IPS-15b (cell line): ENCODE data around the gene MUCL3.

Experiments used
- H3K27me3 ChIP-seq: one replicate; pipeline ENCODE4 v1.6.1; 2013; ENCODE audit warnings: low read length; ENCODE audit not compliant: control insufficient read depth, insufficient read depth
- H3K36me3 ChIP-seq: one replicate; pipeline ENCODE4 v1.6.1; 2013; ENCODE audit warnings: low read length; ENCODE audit not compliant: control insufficient read depth, insufficient read depth
- H3K4me1 ChIP-seq: one replicate; pipeline ENCODE4 v1.6.1; 2013; ENCODE audit warnings: mild to moderate bottlenecking, low read length; ENCODE audit not compliant: control insufficient read depth, insufficient read depth
- H3K4me3 ChIP-seq: one replicate; pipeline ENCODE4 v1.5.1; 2013; ENCODE audit warnings: low read depth, low read length
- H3K9ac ChIP-seq: one replicate; pipeline ENCODE4 v1.6.1; 2013; ENCODE audit warnings: low read depth, mild to moderate bottlenecking, low read length
- H3K9me3 ChIP-seq: one replicate; pipeline ENCODE4 v1.6.1; 2013; ENCODE audit warnings: mild to moderate bottlenecking, low read length; ENCODE audit not compliant: control insufficient read depth, insufficient read depth

The MUCL3 gene

GRCh38 chr6:30931272-30931671, 9.5 kb upstream of the MUCL3 start:
- Histone ChIP-seq H3K4me3 (no peak overlapping the region), H3K4me1 (no peaks in the 10 kb centered on the region), H3K36me3 (peaks cover 6% of the 10 kb centered on the region), H3K9me3 (no peaks in the 10 kb centered on the region), H3K9ac (no peak overlapping the region), H3K27me3 (no peaks in the 10 kb centered on the region)

GRCh38 chr6:30931969-30932645, 8.7 kb upstream of the MUCL3 start, which contains the start of gene SFTA2:
TSS of gene SFTA2 (minus strand) at chr6:30932170. CDS start at chr6:30932096, 74 bp downstream.
- Histone ChIP-seq H3K9me3 (no peaks in the 10 kb centered on the region), H3K9ac (no peak within 1 kb of the TSS), H3K4me1 (no peaks in the 10 kb centered on the region), H3K27me3 (no peaks in the 10 kb centered on the region), H3K4me3 (no peak within 1 kb of the TSS), H3K36me3 (no peaks in the 10 kb centered on the region)

GRCh38 chr6:30932665-30933365, 8.0 kb upstream of the MUCL3 start:
- Histone ChIP-seq H3K4me3 (no peak overlapping the region), H3K27me3 (no peaks in the 10 kb centered on the region), H3K4me1 (no peaks in the 10 kb centered on the region), H3K9me3 (no peaks in the 10 kb centered on the region), H3K9ac (no peak overlapping the region), H3K36me3 (no peaks in the 10 kb centered on the region)

- no peaks in the 10 kb centered on the region for H3K9me3 ChIP-seq
- H3K9ac ChIP-seq, result no peak overlapping the region
- no peaks in the 10 kb centered on the region for H3K36me3 ChIP-seq
- no peaks in the 10 kb centered on the region for H3K27me3 ChIP-seq
- H3K4me3 ChIP-seq, result no peak overlapping the region
- H3K4me1 ChIP-seq, result no peaks in the 10 kb centered on the region
Measured at GRCh38 chr6:30935018-30935417, 5.8 kb upstream of the MUCL3 start.

GRCh38 chr6:30937265-30937664, 3.5 kb upstream of the MUCL3 start:
- Histone ChIP-seq H3K9ac (no peak overlapping the region), H3K9me3 (no peaks in the 10 kb centered on the region), H3K4me3 (no peak overlapping the region), H3K27me3 (no peaks in the 10 kb centered on the region), H3K36me3 (no peaks in the 10 kb centered on the region), H3K4me1 (peaks cover 4% of the 10 kb centered on the region)

GRCh38 chr6:30938730-30939129, 2.0 kb upstream of the MUCL3 start:
- Histone ChIP-seq H3K36me3 (no peaks in the 10 kb centered on the region), H3K9me3 (no peaks in the 10 kb centered on the region), H3K9ac (no peak overlapping the region), H3K4me3 (no peak overlapping the region), H3K27me3 (no peaks in the 10 kb centered on the region), H3K4me1 (peaks cover 10% of the 10 kb centered on the region)

- H3K9ac ChIP-seq, result no peak overlapping the region
- H3K4me3 ChIP-seq, result no peak overlapping the region
- H3K27me3 ChIP-seq, result no peaks in the 10 kb centered on the region
- no peaks in the 10 kb centered on the region for H3K9me3 ChIP-seq
- no peaks in the 10 kb centered on the region for H3K36me3 ChIP-seq
- peaks cover 10% of the 10 kb centered on the region for H3K4me1 ChIP-seq
Measured at GRCh38 chr6:30939473-30939872, 1.3 kb upstream of the MUCL3 start.

- Histone ChIP-seq H3K4me1 (peaks cover 10% of the 10 kb centered on the region), H3K9ac (peak overlapping the region; percentile 14), H3K36me3 (no peaks in the 10 kb centered on the region), H3K9me3 (no peaks in the 10 kb centered on the region), H3K4me3 (peak overlapping the region; percentile 16), H3K27me3 (no peaks in the 10 kb centered on the region)
Measured at GRCh38 chr6:30942338-30943060, 1.7 kb downstream of the MUCL3 start.

- H3K4me3 ChIP-seq, result no peak overlapping the region
- no peaks in the 10 kb centered on the region for H3K36me3 ChIP-seq
- peaks cover 10% of the 10 kb centered on the region for H3K4me1 ChIP-seq
- no peak overlapping the region for H3K9ac ChIP-seq
- H3K9me3 ChIP-seq, result no peaks in the 10 kb centered on the region
- H3K27me3 ChIP-seq, result no peaks in the 10 kb centered on the region
Measured at GRCh38 chr6:30944051-30944450, 3.3 kb downstream of the MUCL3 start.

GRCh38 chr6:30945281-30945680, 4.5 kb downstream of the MUCL3 start:
- Histone ChIP-seq H3K27me3 (no peaks in the 10 kb centered on the region), H3K9me3 (no peaks in the 10 kb centered on the region), H3K9ac (no peak overlapping the region), H3K4me3 (no peak overlapping the region), H3K4me1 (peaks cover 10% of the 10 kb centered on the region), H3K36me3 (no peaks in the 10 kb centered on the region)

- H3K4me3 ChIP-seq, result no peak overlapping the region
- H3K9me3 ChIP-seq, result no peaks in the 10 kb centered on the region
Measured at GRCh38 chr6:30947231-30947630, 6.5 kb downstream of the MUCL3 start.

More at GRCh38 chr6:30947231-30947630, 6.5 kb downstream of the MUCL3 start:
- Histone ChIP-seq H3K36me3 (no peaks in the 10 kb centered on the region), H3K4me1 (peaks cover 6% of the 10 kb centered on the region), H3K9ac (no peak overlapping the region), H3K27me3 (peaks cover 5% of the 10 kb centered on the region)
